ENCODE measurements around the gene ACTR3C.

GRCh38 chr7:150372271-150373048, 49.1 kb upstream of the ACTR3C start:
- TF ChIP-seq NR2C2 (IDR thresholded peaks at IDR 0.05; ENCODE audit: borderline replicate concordance, control insufficient read depth, insufficient read length, low read depth) (no peak), SP1 (IDR thresholded peaks at IDR 0.05; ENCODE audit: low read depth, low read length) (no peak), NFYB (IDR thresholded peaks at IDR 0.05; ENCODE audit: insufficient read depth, low read depth, low read length) (no peak)
